IPS-NIHi11 (cell line): Measurements from ENCODE around the gene OR6B3.

ENCODE experiments used
- DNase-seq: peaks from one replicate; pipeline ENCODE4 v3.0.0; 2012; ENCODE audit warnings: mixed read lengths, low spot score

Gene OR6B3

GRCh38 chr2:240043279-240043989 lies 9.9 kb downstream of the OR6B3 start:
- no peak for DNase-seq

GRCh38 chr2:240042740-240043139 lies 10.6 kb downstream of the OR6B3 start:
- DNase-seq: no peak

- no peak for DNase-seq
Observed at GRCh38 chr2:240041363-240041762, 12.0 kb downstream of the OR6B3 start.

- DNase-seq: no peak
Observed at GRCh38 chr2:240037358-240037757, 16.0 kb downstream of the OR6B3 start.

- DNase-seq: peak; percentile 26
Observed at GRCh38 chr2:240033330-240033678, 20.0 kb downstream of the OR6B3 start.

- DNase-seq: no peak
Observed at GRCh38 chr2:240032406-240033329, 20.7 kb downstream of the OR6B3 start.

GRCh38 chr2:240030379-240031094 lies 22.8 kb downstream of the OR6B3 start, which contains the start of gene OR6B2:
Gene OR6B2 (minus strand): TSS chr2:240030429. CDS start chr2:240030429, 0 bp downstream.
- no peak for DNase-seq

GRCh38 chr2:240024766-240025165 lies 28.6 kb downstream of the OR6B3 start:
- no peak for DNase-seq

- DNase-seq: no peak
Observed at GRCh38 chr2:240023792-240024191, 29.5 kb downstream of the OR6B3 start.

- DNase-seq: peak; percentile 88
Observed at GRCh38 chr2:240021488-240022104, 31.7 kb downstream of the OR6B3 start.

- no peak for DNase-seq
Observed at GRCh38 chr2:240018071-240018750, 35.1 kb downstream of the OR6B3 start.

GRCh38 chr2:240014327-240014726 lies 39.0 kb downstream of the OR6B3 start:
- DNase-seq: no peak

- DNase-seq: no peak
Observed at GRCh38 chr2:240013343-240013742, 40.0 kb downstream of the OR6B3 start.

- DNase-seq: no peak
Observed at GRCh38 chr2:240002983-240003382, 50.3 kb downstream of the OR6B3 start.

GRCh38 chr2:240000671-240001070 lies 52.6 kb downstream of the OR6B3 start:
- no peak for DNase-seq

GRCh38 chr2:239997686-239998409 lies 55.5 kb downstream of the OR6B3 start:
- DNase-seq: no peak
